Left colon (tissue), 2 donors: ENCODE results near the gene AKR1B15. TPM values are rescaled to one million over a fixed set of nuclear protein-coding genes. Genes with fewer than 3 reads are reported as not detected.
"Not testable (repeated sequence)": the region's sequence is repeated elsewhere in the genome, so short reads cannot be mapped to it uniquely, and the experiment has no call there.

Source experiments
- ATAC-seq: fragments of 200-7000 bp; cut with Tn5 transposase; one replicate; pipeline ENCODE4 v1.9.1; 2020; ENCODE audit warnings: mild to moderate bottlenecking, moderate library complexity
- DNase-seq, 2 donors: peaks; one replicate each; pipeline ENCODE4 v3.0.0-alpha.2; 2020
- intact Hi-C, 2 donors: fragments of 100-400 bp; cut with DNase I in 1 of 2; cut with micrococcal nuclease in 1 of 2; formaldehyde crosslinking; loops; one replicate each; pipeline versions ENCODE4 v1.11.2 to v1.14.0; 2022; cut with DNase I, micrococcal nuclease
- long read RNA-seq: library from polyadenylated mRNA; unstranded; transcript quantifications from one replicate; pipeline ENCODE4 v2.0.0, GENCODE V29; 2021
- total RNA-seq, 2 donors: library from RNA; stranded (reverse); fragmentation: NEBNext Ultra II Directional; extraction: Animal tissue kit (Norgen Biotek cat#: 25700); gene quantifications; one replicate each; pipeline ENCODE4 v1.2.1, GENCODE V29; 2021
- donor health status: DM: no; HTN: no; CAD: no.
- donor health status: DM: yes; HTN: yes; CAD: no.

The AKR1B15 gene
- 10 to 100 TPM in 1 of 2 donors, 1 to 10 TPM in 1; 7.8 to 14.0 TPM for total RNA-seq
- long read RNA-seq: 0 reads

GRCh38 chr7:134548877-134549276 lies at the start of gene AKR1B15:
Gene AKR1B15 (plus strand): TSS chr7:134549110. CDS start chr7:134564620, 15,510 bp downstream.
- DNase-seq (no peak), ATAC-seq (no peak)
- intact Hi-C loops: no loop called here

- ATAC-seq (no peak), DNase-seq (no peak)
- intact Hi-C loops: no loop called here
Measured at GRCh38 chr7:134500406-134500805, 48.5 kb upstream of the AKR1B15 start.

GRCh38 chr7:134500982-134501381 lies 47.9 kb upstream of the AKR1B15 start:
- intact Hi-C loops: no loop called here
- no peak for ATAC-seq

GRCh38 chr7:134502463-134503371 lies 46.2 kb upstream of the AKR1B15 start:
- intact Hi-C loops: no loop called here
- DNase-seq: peak in 1 of 2 donors; percentile 31
- ATAC-seq: no peak

More at GRCh38 chr7:134500982-134501381, 47.9 kb upstream of the AKR1B15 start:
- DNase-seq: no peak

GRCh38 chr7:134504660-134505164 lies 44.2 kb upstream of the AKR1B15 start:
- intact Hi-C loops: no loop called here
- no peak for ATAC-seq
- DNase-seq: no peak

GRCh38 chr7:134505856-134506255 lies 43.1 kb upstream of the AKR1B15 start:
- DNase-seq: no peak
- no peak for ATAC-seq
- intact Hi-C loops: no loop called here

- DNase-seq (no peak), ATAC-seq (no peak)
- intact Hi-C loops: no loop called here
Measured at GRCh38 chr7:134509010-134509409, 39.9 kb upstream of the AKR1B15 start.

- DNase-seq (no peak), ATAC-seq (no peak)
- intact Hi-C loops: loop anchor here (5.0 to 10.0 kb wide), 2 partner anchors 73 to 94 kb away; no protein-coding TSS in a partner anchor
Measured at GRCh38 chr7:134510646-134511045, 38.3 kb upstream of the AKR1B15 start.

- no peak for DNase-seq
- no peak for ATAC-seq
- intact Hi-C loops: loop anchor here (5.0 to 10.0 kb wide), 2 partner anchors 75 to 93 kb away; no protein-coding TSS in a partner anchor
Measured at GRCh38 chr7:134512271-134512670, 36.6 kb upstream of the AKR1B15 start.

GRCh38 chr7:134513169-134513752 lies 35.6 kb upstream of the AKR1B15 start:
- ATAC-seq (peak; percentile 83), DNase-seq (peak in 1 of 2 donors; percentile 30)
- intact Hi-C loops: loop anchor here (5.0 to 10.0 kb wide), 2 partner anchors 76 to 92 kb away; no protein-coding TSS in a partner anchor

- intact Hi-C loops: loop anchor here (5.0 to 10.0 kb wide), 2 partner anchors 77 to 91 kb away; no protein-coding TSS in a partner anchor
- peak; percentile 29 for ATAC-seq
- no peak for DNase-seq
Measured at GRCh38 chr7:134514106-134514505, 34.8 kb upstream of the AKR1B15 start.

GRCh38 chr7:134514663-134515062 lies 34.2 kb upstream of the AKR1B15 start:
- DNase-seq (no peak), ATAC-seq (peak; percentile 75)
- intact Hi-C loops: loop anchor here (5.0 to 10.0 kb wide), 2 partner anchors 77 to 90 kb away; no protein-coding TSS in a partner anchor

- DNase-seq (no peak), ATAC-seq (no peak)
- intact Hi-C loops: loop anchor here in 1 of 2 donors (10.0 kb wide), 1 partner anchor 89 kb away; no protein-coding TSS in a partner anchor
Measured at GRCh38 chr7:134515569-134516468, 33.1 kb upstream of the AKR1B15 start.

GRCh38 chr7:134520130-134520529 lies 28.8 kb upstream of the AKR1B15 start:
- ATAC-seq: peak; percentile 54
- no peak for DNase-seq
- intact Hi-C loops: no loop called here

- DNase-seq (no peak), ATAC-seq (no peak)
Measured at GRCh38 chr7:134522601-134523000, 26.3 kb upstream of the AKR1B15 start.

GRCh38 chr7:134525449-134525848 lies 23.5 kb upstream of the AKR1B15 start:
- intact Hi-C loops, ATAC-seq: not testable (repeated sequence)

More at GRCh38 chr7:134522601-134523000, 26.3 kb upstream of the AKR1B15 start:
- intact Hi-C loops: no loop called here

GRCh38 chr7:134526552-134527248 lies 22.2 kb upstream of the AKR1B15 start:
- not testable (repeated sequence) for DNase-seq

More at GRCh38 chr7:134525449-134525848, 23.5 kb upstream of the AKR1B15 start:
- DNase-seq: not testable (repeated sequence)

GRCh38 chr7:134527979-134528371 lies 20.9 kb upstream of the AKR1B15 start:
- no peak for DNase-seq
- ATAC-seq: no peak
- intact Hi-C loops: no loop called here

More at GRCh38 chr7:134526552-134527248, 22.2 kb upstream of the AKR1B15 start:
- ATAC-seq, intact Hi-C loops: not testable (repeated sequence)
